GM12878 (cell line): ENCODE measurements around the gene UBAP1L. TPM values are rescaled to one million over a fixed set of nuclear protein-coding genes. Genes with fewer than 3 reads are reported as not detected.

Experiments
- ASH2L ChIP-seq: fragments of 300-600, 200-600 bp; sonication (generic); IDR thresholded peaks from 2 replicates; pipeline ENCODE4 v1.6.1; 2017; ENCODE audit warnings: low read depth, mild to moderate bottlenecking, borderline replicate concordance
- CBX3 ChIP-seq: fragments of 200-600 bp; sonication (generic); IDR thresholded peaks from 2 replicates; pipeline ENCODE4 v1.6.1; 2016; ENCODE audit warnings: low read depth, borderline replicate concordance
- CHD4 ChIP-seq: fragments of 200-600 bp; sonication (generic); IDR thresholded peaks from 2 replicates; pipeline ENCODE4 v1.6.1; 2016; ENCODE audit warnings: mild to moderate bottlenecking
- DPF2 ChIP-seq: fragments of 450-650 bp; IDR thresholded peaks from 2 replicates; pipeline ENCODE4 v1.6.1; 2017; ENCODE audit warnings: mild to moderate bottlenecking
- EED ChIP-seq: sonication (generic); IDR thresholded peaks from 2 replicates; pipeline ENCODE4 v1.6.1; 2016; ENCODE audit warnings: antibody characterized with exemption, low read depth
- FOS ChIP-seq: IDR thresholded peaks from 3 replicates; pipeline ENCODE4 v1.6.1; 2011; ENCODE audit warnings: borderline replicate concordance; ENCODE audit not compliant: insufficient read length; ENCODE audit errors: extremely low read depth
- GABPA ChIP-seq: IDR thresholded peaks from 2 replicates; pipeline ENCODE4 v1.6.1; 2014; ENCODE audit warnings: antibody characterized with exemption, low read depth, mild to moderate bottlenecking, inconsistent platforms
- HDGF ChIP-seq: fragments of 450-650 bp; IDR thresholded peaks from 2 replicates; pipeline ENCODE4 v1.6.1; 2016; ENCODE audit warnings: antibody characterized with exemption
- IKZF2 ChIP-seq, 2 experiments: fragments of 450-650 bp; IDR thresholded peaks; 2 replicates each; pipeline ENCODE4 v1.6.1; 2017; ENCODE audit warnings: mild to moderate bottlenecking in 2 of 2, moderate library complexity in 2 of 2
- KDM1A ChIP-seq: fragments of 200-600 bp; sonication (generic); IDR thresholded peaks from 2 replicates; pipeline ENCODE4 v1.6.1; 2016; ENCODE audit warnings: borderline replicate concordance
- NR2C2 ChIP-seq: IDR thresholded peaks from 2 replicates; pipeline ENCODE4 v1.6.1; 2011; ENCODE audit warnings: borderline replicate concordance, low read depth; ENCODE audit not compliant: control insufficient read depth, insufficient read length
- NR2F1 ChIP-seq: fragments of 450-650 bp; conservative IDR thresholded peaks from 2 replicates; pipeline ENCODE4 v1.6.1; 2017; ENCODE audit warnings: mild to moderate bottlenecking
- TAF1 ChIP-seq: IDR thresholded peaks from 2 replicates; pipeline ENCODE4 v1.6.1; 2011; ENCODE audit warnings: mild to moderate bottlenecking, low read depth, low read length, borderline replicate concordance
- YY1 ChIP-seq: IDR thresholded peaks from 2 replicates; pipeline ENCODE4 v1.6.1; 2011; ENCODE audit warnings: low read depth, mild to moderate bottlenecking, low read length
- ZZZ3 ChIP-seq: IDR thresholded peaks from 2 replicates; pipeline ENCODE4 v1.6.1; 2011; ENCODE audit warnings: low read depth; ENCODE audit not compliant: control insufficient read depth, insufficient read length
- polyA plus RNA-seq, 11 experiments: library from polyadenylated mRNA; depleted of rRNA in 4 of 11; unstranded in 6 of 11; stranded (reverse) in 5 of 11; fragments of >200 nt; fragmentation: Nextera tagmentation in 4 of 11; fragmentation: Illumina TruSeq in 1 of 11; extraction: Ambion mirVana in 4 of 11; extraction: Trizol in 1 of 11; gene quantifications; 1 replicate in 1 of 11; 2 replicates in 10 of 11; pipeline versions ENCODE4 v1.2.1 to v1.2.3, GENCODE V29; 2011 to 2016; ENCODE audit warnings: inconsistent platforms in 2 of 11, missing spikeins in 2 of 11, low read depth in 1 of 11
- total RNA-seq, 4 experiments: library from RNA; depleted of rRNA in 3 of 4; stranded (reverse); fragments of >200 nt in 3 of 4; fragmentation: Illumina TruSeq in 1 of 4; extraction: Trizol in 1 of 4; gene quantifications; 2 replicates each; pipeline versions ENCODE4 v1.2.1 to v1.2.3, GENCODE V29; 2013 to 2021
- TF ChIP-seq, protein P1 (sequence below): IDR thresholded peaks from 2 replicates; pipeline ENCODE4 v1.6.1; 2011; ENCODE audit warnings: low read depth, mild to moderate bottlenecking, low read length, moderate library complexity, borderline replicate concordance; ENCODE audit errors: extremely low read depth
- TF ChIP-seq, protein P2 (sequence below): fragments of 450-650 bp; IDR thresholded peaks from 2 replicates; pipeline ENCODE4 v1.6.1; 2014; ENCODE audit warnings: mild to moderate bottlenecking
- TF ChIP-seq, protein P3 (sequence below): IDR thresholded peaks from 2 replicates; pipeline ENCODE4 v1.6.1; 2011; ENCODE audit warnings: low read depth, low read length, improper control_type of control experiment, borderline replicate concordance
- TF ChIP-seq, protein P4 (sequence below): fragments of 450-650 bp; IDR thresholded peaks from 2 replicates; pipeline ENCODE4 v1.6.1; 2017; ENCODE audit warnings: antibody characterized with exemption, mild to moderate bottlenecking, moderate library complexity
- TF ChIP-seq, protein P5 (sequence below): fragments of 150-350 bp; IDR thresholded peaks from 2 replicates; pipeline ENCODE4 v1.6.1; 2016; ENCODE audit warnings: low read depth, low read length

Gene UBAP1L
- total and polyA plus RNA-seq, 10 of the 15 experiments (the other 5 are each of a cell fraction or from before 2014, with no cell fraction given) = 0.03 to 2.6 (median 1.0) TPM

DNA sequence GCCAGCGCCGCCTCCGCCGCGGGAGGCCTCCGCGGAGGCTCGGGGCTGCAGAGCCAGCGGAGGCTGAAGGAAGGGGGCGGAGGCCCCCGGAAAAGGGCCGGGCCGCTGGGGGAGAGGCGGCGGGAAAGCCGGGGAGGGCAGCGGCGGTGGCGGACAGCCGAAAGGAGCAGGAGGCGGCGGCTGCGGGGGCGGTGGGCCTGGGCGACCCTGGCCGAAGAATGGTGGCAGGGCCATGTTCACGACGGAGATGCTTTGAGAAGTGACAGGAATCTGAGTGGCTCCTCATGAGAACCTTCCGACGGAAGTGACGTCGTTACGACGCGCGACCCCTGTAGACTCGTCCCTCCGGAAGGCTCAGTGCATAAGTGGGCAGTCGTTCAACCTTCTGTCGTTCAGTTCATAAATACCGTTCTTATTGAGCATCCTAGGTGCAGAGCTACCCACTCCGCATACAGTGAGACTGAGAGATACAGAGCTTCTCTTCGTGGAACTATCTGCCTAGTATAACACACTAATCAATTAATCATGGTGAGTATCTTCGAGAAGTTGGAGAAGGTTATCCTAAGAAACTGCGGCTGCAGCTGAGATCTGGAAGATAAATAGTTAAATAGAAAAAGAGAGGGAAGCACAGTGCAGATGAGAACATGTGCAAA is 18.7 kb upstream of the UBAP1L start, which contains the start of gene PDCD7 (continued):
- TF ChIP-seq TAF1 = peak; percentile 96
- TF ChIP-seq NR2C2 = no peak
- TF ChIP-seq FOS = no peak
- TF ChIP-seq, protein P1, sequence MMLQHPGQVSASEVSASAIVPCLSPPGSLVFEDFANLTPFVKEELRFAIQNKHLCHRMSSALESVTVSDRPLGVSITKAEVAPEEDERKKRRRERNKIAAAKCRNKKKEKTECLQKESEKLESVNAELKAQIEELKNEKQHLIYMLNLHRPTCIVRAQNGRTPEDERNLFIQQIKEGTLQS = peak; percentile 49; the same call in 1 of the 2 replicates
- TF ChIP-seq GABPA = peak; percentile 93
- no peak for TF ChIP-seq ZZZ3
- peak; percentile 76; the same call in 1 of the 2 replicates for TF ChIP-seq ASH2L
- TF ChIP-seq, protein P2, sequence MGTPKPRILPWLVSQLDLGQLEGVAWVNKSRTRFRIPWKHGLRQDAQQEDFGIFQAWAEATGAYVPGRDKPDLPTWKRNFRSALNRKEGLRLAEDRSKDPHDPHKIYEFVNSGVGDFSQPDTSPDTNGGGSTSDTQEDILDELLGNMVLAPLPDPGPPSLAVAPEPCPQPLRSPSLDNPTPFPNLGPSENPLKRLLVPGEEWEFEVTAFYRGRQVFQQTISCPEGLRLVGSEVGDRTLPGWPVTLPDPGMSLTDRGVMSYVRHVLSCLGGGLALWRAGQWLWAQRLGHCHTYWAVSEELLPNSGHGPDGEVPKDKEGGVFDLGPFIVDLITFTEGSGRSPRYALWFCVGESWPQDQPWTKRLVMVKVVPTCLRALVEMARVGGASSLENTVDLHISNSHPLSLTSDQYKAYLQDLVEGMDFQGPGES = no peak
- 0 out of 2 replicates have a peak, but pooled peaks have one; percentile 19 for TF ChIP-seq HDGF
- TF ChIP-seq, protein P3, sequence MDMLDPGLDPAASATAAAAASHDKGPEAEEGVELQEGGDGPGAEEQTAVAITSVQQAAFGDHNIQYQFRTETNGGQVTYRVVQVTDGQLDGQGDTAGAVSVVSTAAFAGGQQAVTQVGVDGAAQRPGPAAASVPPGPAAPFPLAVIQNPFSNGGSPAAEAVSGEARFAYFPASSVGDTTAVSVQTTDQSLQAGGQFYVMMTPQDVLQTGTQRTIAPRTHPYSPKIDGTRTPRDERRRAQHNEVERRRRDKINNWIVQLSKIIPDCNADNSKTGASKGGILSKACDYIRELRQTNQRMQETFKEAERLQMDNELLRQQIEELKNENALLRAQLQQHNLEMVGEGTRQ = no peak
- TF ChIP-seq, protein P4, sequence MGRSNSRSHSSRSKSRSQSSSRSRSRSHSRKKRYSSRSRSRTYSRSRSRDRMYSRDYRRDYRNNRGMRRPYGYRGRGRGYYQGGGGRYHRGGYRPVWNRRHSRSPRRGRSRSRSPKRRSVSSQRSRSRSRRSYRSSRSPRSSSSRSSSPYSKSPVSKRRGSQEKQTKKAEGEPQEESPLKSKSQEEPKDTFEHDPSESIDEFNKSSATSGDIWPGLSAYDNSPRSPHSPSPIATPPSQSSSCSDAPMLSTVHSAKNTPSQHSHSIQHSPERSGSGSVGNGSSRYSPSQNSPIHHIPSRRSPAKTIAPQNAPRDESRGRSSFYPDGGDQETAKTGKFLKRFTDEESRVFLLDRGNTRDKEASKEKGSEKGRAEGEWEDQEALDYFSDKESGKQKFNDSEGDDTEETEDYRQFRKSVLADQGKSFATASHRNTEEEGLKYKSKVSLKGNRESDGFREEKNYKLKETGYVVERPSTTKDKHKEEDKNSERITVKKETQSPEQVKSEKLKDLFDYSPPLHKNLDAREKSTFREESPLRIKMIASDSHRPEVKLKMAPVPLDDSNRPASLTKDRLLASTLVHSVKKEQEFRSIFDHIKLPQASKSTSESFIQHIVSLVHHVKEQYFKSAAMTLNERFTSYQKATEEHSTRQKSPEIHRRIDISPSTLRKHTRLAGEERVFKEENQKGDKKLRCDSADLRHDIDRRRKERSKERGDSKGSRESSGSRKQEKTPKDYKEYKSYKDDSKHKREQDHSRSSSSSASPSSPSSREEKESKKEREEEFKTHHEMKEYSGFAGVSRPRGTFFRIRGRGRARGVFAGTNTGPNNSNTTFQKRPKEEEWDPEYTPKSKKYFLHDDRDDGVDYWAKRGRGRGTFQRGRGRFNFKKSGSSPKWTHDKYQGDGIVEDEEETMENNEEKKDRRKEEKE = no peak
- TF ChIP-seq EED = no peak
- TF ChIP-seq DPF2 = peak; percentile 58; the same call in 1 of the 2 replicates
- no peak for TF ChIP-seq CHD4
- TF ChIP-seq CBX3 = no peak
- TF ChIP-seq, protein P5, sequence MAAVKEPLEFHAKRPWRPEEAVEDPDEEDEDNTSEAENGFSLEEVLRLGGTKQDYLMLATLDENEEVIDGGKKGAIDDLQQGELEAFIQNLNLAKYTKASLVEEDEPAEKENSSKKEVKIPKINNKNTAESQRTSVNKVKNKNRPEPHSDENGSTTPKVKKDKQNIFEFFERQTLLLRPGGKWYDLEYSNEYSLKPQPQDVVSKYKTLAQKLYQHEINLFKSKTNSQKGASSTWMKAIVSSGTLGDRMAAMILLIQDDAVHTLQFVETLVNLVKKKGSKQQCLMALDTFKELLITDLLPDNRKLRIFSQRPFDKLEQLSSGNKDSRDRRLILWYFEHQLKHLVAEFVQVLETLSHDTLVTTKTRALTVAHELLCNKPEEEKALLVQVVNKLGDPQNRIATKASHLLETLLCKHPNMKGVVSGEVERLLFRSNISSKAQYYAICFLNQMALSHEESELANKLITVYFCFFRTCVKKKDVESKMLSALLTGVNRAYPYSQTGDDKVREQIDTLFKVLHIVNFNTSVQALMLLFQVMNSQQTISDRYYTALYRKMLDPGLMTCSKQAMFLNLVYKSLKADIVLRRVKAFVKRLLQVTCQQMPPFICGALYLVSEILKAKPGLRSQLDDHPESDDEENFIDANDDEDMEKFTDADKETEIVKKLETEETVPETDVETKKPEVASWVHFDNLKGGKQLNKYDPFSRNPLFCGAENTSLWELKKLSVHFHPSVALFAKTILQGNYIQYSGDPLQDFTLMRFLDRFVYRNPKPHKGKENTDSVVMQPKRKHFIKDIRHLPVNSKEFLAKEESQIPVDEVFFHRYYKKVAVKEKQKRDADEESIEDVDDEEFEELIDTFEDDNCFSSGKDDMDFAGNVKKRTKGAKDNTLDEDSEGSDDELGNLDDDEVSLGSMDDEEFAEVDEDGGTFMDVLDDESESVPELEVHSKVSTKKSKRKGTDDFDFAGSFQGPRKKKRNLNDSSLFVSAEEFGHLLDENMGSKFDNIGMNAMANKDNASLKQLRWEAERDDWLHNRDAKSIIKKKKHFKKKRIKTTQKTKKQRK = peak; percentile 18; the same call in 1 of the 2 replicates
- TF ChIP-seq YY1 = peak; percentile 66; the same call in 1 of the 2 replicates
- TF ChIP-seq NR2F1 = peak; percentile 45
- TF ChIP-seq IKZF2 (IDR thresholded peaks at IDR 0.05) = no peak
- no peak for TF ChIP-seq KDM1A
